Loucy (cell line): ENCODE data around the gene EFNA3.

Experiments
- H2AFZ ChIP-seq: fragments of 200-600 bp; sonication (generic); 2 replicates; pipeline ENCODE4 v1.6.0; 2016; ENCODE audit warnings: antibody characterized with exemption, mild to moderate bottlenecking, low read length, moderate library complexity
- H3F3A ChIP-seq: fragments of 200-600 bp; 2 replicates; pipeline ENCODE4 v1.6.0; 2016; ENCODE audit warnings: antibody characterized with exemption, low read depth, mild to moderate bottlenecking
- H3K27me3 ChIP-seq: fragments of 200-600 bp; sonication (generic); 2 replicates; pipeline ENCODE4 v1.6.1; 2014; ENCODE audit warnings: low read length, mild to moderate bottlenecking; ENCODE audit not compliant: insufficient read depth, poor library complexity, severe bottlenecking
- H3K36me3 ChIP-seq: fragments of 200-600 bp; sonication (generic); 2 replicates; pipeline ENCODE4 v1.6.1; 2016; ENCODE audit warnings: low read length; ENCODE audit not compliant: insufficient read depth
- H3K4me1 ChIP-seq: fragments of 200-600 bp; sonication (generic); 2 replicates; pipeline ENCODE4 v1.5.1; 2014; ENCODE audit warnings: low read length, mild to moderate bottlenecking; ENCODE audit not compliant: insufficient read depth, poor library complexity, severe bottlenecking
- H3K4me2 ChIP-seq: fragments of 200-600 bp; sonication (generic); 2 replicates; pipeline ENCODE4 v1.6.0; 2014; ENCODE audit warnings: antibody characterized with exemption, low read length, low read depth, mild to moderate bottlenecking; ENCODE audit not compliant: poor library complexity, severe bottlenecking
- H3K4me3 ChIP-seq: fragments of 200-600 bp; sonication (generic); 2 replicates; pipeline ENCODE4 v1.5.1; 2014; ENCODE audit warnings: low read length, mild to moderate bottlenecking, mixed read lengths; ENCODE audit not compliant: poor library complexity, severe bottlenecking
- H3K79me2 ChIP-seq: fragments of 200-600 bp; sonication (generic); 2 replicates; pipeline ENCODE4 v1.6.1; 2014; ENCODE audit warnings: low read length; ENCODE audit not compliant: insufficient read depth
- H3K9ac ChIP-seq: fragments of 200-600 bp; sonication (generic); 2 replicates; pipeline ENCODE4 v1.6.0; 2014; ENCODE audit warnings: mild to moderate bottlenecking, low read depth, low read length, moderate library complexity; ENCODE audit not compliant: poor library complexity, severe bottlenecking
- H3K9me2 ChIP-seq: fragments of 200-600 bp; sonication (generic); replicated peaks from 2 replicates; pipeline ENCODE4 v1.6.1; 2016; ENCODE audit warnings: low read depth, low read length, mixed read lengths
- H3K9me3 ChIP-seq: fragments of 200-600 bp; sonication (generic); 2 replicates; pipeline ENCODE4 v1.6.1; 2014; ENCODE audit warnings: mild to moderate bottlenecking, antibody characterized with exemption, low read length, low read depth; ENCODE audit not compliant: insufficient read depth
- H4K20me1 ChIP-seq: fragments of 200-600 bp; sonication (generic); 2 replicates; pipeline ENCODE4 v1.6.0; 2014; ENCODE audit warnings: antibody characterized with exemption, low read length, mild to moderate bottlenecking; ENCODE audit not compliant: insufficient read depth, poor library complexity, severe bottlenecking
- EZH2phosphoT487 ChIP-seq: fragments of 200-600 bp; IDR thresholded peaks from 2 replicates; pipeline ENCODE4 v1.6.1; 2018; ENCODE audit warnings: antibody characterized with exemption, mild to moderate bottlenecking, moderate library complexity, borderline replicate concordance
- TF ChIP-seq, protein P1 (sequence below): fragments of 200-600 bp; sonication (generic); conservative IDR thresholded peaks from 2 replicates; pipeline ENCODE4 v1.5.1; 2014; ENCODE audit warnings: mild to moderate bottlenecking, antibody characterized with exemption, low read length

Gene EFNA3

DNA sequence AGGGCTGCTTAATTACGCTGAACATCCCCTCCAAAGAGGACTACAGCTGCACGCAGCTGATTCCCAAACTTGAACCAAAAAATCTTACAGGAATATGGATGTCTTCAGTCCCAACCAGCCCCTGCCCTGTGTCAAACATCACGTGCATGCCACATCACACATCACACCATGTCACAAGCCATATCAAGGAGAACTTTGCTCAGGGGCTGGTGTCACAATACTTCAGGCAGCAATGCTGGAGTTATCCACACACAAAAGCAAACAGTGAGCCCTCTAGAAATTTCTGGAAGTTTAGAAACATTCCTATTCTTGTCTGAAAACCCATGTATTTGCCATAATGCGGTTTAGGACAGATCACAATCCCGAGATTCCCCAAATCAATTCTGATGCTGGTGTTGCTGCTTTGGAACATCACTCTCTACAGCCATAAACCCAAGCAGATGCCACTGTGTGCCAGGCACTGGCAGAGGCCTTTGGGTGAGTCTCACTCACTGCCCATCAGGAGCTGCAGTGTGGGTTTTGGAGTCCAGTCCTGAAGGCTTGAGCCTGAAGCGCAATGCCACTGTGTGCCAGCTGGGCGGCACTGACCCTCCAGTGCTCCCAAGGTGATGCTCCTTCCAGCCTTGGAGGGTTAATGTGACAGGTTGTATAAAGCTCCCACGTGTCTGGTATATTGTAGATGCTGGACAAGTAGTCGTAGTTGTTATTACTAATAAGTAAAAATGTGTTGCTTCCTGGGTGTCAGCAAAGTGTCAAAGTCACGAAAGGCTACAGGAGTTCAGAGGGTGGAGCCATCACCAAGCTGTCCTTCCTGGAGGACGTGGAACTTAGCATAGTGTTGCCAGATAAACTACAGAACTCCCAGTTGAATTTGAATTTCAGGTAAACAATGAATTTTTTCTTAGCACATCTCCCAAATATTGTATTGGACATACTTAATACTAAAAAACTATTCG is 28.9 kb downstream of the EFNA3 start:
- Histone ChIP-seq H3K27me3 (no peaks in the 10 kb centered on the region), H3K4me3 (no peak overlapping the region), H3K4me2 (no peak overlapping the region), H4K20me1 (no peaks in the 10 kb centered on the region), H3K9me3 (no peaks in the 10 kb centered on the region), H2AFZ (peak overlapping the region; percentile 43; the same call in 1 of the 2 replicates), H3K79me2 (no peaks in the 10 kb centered on the region), H3K4me1 (peaks cover 6% of the 10 kb centered on the region), H3F3A (no peaks in the 10 kb centered on the region), H3K9ac (no peak overlapping the region), H3K9me2 (no peaks in the 10 kb centered on the region), H3K36me3 (no peaks in the 10 kb centered on the region)
- TF ChIP-seq EZH2phosphoT487 = no peak
- TF ChIP-seq, protein P1, sequence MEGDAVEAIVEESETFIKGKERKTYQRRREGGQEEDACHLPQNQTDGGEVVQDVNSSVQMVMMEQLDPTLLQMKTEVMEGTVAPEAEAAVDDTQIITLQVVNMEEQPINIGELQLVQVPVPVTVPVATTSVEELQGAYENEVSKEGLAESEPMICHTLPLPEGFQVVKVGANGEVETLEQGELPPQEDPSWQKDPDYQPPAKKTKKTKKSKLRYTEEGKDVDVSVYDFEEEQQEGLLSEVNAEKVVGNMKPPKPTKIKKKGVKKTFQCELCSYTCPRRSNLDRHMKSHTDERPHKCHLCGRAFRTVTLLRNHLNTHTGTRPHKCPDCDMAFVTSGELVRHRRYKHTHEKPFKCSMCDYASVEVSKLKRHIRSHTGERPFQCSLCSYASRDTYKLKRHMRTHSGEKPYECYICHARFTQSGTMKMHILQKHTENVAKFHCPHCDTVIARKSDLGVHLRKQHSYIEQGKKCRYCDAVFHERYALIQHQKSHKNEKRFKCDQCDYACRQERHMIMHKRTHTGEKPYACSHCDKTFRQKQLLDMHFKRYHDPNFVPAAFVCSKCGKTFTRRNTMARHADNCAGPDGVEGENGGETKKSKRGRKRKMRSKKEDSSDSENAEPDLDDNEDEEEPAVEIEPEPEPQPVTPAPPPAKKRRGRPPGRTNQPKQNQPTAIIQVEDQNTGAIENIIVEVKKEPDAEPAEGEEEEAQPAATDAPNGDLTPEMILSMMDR = no peak

DNA sequence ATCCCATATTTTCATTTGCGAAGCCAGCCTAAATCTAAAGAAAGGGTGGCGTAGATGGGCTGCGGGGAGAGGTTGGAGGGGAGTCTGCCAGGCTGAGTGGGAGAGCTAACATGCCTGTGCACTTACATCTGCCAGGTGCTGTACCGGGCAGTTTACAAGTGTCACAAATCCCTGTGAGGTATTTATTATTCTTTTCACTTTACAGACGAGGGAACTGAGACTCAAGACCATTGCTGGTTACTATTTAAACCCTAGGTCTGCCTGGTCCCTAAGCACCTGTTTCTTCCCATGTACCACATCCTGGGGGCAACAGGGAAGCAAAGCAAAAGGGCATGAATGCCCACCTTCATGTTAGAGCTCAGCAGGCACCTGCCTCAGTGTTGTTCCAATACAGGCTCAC is 29.7 kb downstream of the EFNA3 start:
- no peak overlapping the region for H2AFZ ChIP-seq
- no peaks in the 10 kb centered on the region for H3F3A ChIP-seq
- H3K4me1 ChIP-seq = peaks cover 6% of the 10 kb centered on the region
- H3K27me3 ChIP-seq = no peaks in the 10 kb centered on the region
- H3K79me2 ChIP-seq = no peaks in the 10 kb centered on the region
- H3K9me3 ChIP-seq = no peaks in the 10 kb centered on the region
- H3K9ac ChIP-seq = no peak overlapping the region
- no peaks in the 10 kb centered on the region for H3K36me3 ChIP-seq
- no peaks in the 10 kb centered on the region for H4K20me1 ChIP-seq
- no peak for TF ChIP-seq EZH2phosphoT487
- TF ChIP-seq, protein P1 = no peak
- H3K4me2 ChIP-seq = no peak overlapping the region
- H3K4me3 ChIP-seq = no peak overlapping the region
- H3K9me2 ChIP-seq = no peaks in the 10 kb centered on the region

DNA sequence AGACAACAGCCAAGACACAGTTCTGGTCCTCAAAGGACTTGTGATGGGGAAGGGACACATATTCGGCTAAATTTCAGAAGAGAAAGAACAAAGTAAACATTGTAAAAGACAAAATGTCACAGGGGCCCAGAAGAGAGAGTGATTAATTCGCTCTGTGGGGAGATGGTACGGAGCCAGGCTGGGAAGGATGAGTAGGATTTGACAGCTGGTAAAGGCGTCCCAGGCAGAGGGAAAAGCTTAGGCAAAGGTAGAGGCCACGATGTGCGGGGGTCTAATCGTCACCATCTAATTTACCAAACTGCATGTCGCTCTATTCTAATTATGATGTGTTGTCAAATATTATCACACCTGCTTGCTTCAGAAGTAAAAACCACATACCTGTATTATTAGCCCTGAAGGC is 31.7 kb downstream of the EFNA3 start:
- H3K4me1 ChIP-seq = peaks cover 6% of the 10 kb centered on the region
- TF ChIP-seq, protein P1 = no peak
- no peak for TF ChIP-seq EZH2phosphoT487
- H3K4me2 ChIP-seq = no peak overlapping the region
- H2AFZ ChIP-seq = no peak overlapping the region
- H3K36me3 ChIP-seq = no peaks in the 10 kb centered on the region
- no peaks in the 10 kb centered on the region for H3K27me3 ChIP-seq
- H3K79me2 ChIP-seq = no peaks in the 10 kb centered on the region
- H4K20me1 ChIP-seq = no peaks in the 10 kb centered on the region
- no peaks in the 10 kb centered on the region for H3K9me2 ChIP-seq
- no peak overlapping the region for H3K4me3 ChIP-seq
- no peaks in the 10 kb centered on the region for H3K9me3 ChIP-seq
- H3F3A ChIP-seq = no peaks in the 10 kb centered on the region
- no peak overlapping the region for H3K9ac ChIP-seq
